GM12892 (cell line): ENCODE measurements around the gene AZU1.

Experiments
- POLR2A ChIP-seq: IDR thresholded peaks from 2 replicates; pipeline ENCODE4 v1.6.1; 2011; ENCODE audit warnings: low read depth, low read length, control low read depth
- POLR2AphosphoS5 ChIP-seq: IDR thresholded peaks from 2 replicates; pipeline ENCODE4 v1.6.1; 2011; ENCODE audit warnings: low read depth, low read length, control low read depth
- TAF1 ChIP-seq: IDR thresholded peaks from 2 replicates; pipeline ENCODE4 v1.6.1; 2011; ENCODE audit warnings: low read depth, mild to moderate bottlenecking, control low read depth, low read length, borderline replicate concordance

DNA sequence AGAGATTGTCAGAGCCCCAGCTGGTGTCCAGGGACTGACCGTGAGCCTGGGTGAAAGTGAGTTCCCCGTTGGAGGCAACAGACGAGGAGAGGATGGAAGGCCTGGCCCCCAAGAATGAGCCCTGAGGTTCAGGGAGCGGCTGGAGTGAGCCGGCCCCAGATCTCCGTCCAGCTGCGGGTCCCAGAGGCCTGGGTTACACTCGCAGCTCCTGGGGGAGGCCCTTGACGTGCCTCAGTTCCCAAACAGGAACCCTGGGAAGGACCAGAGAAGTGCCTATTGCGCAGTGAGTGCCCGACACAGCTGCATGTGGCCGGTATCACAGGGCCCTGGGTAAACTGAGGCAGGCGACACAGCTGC is 23.3 kb downstream of the AZU1 start:
- TF ChIP-seq POLR2A (no peak), TAF1 (no peak), POLR2AphosphoS5 (no peak)
